Gastrocnemius medialis (tissue), 4 donors: ENCODE results near the gene XPNPEP3. TPM values are rescaled to one million over a fixed set of nuclear protein-coding genes. Genes with fewer than 3 reads are reported as not detected.
"Not testable (repeated sequence)": the region's sequence is repeated elsewhere in the genome, so short reads cannot be mapped to it uniquely, and the experiment has no call there.

Source experiments
- ATAC-seq, 2 donors: fragments of 150-250 bp; one replicate each; pipeline ENCODE4 v1.9.1; 2016
- DNase-seq, 2 donors: peaks; one replicate each; pipeline ENCODE4 v3.0.0-alpha.2; 2019
- H3K27ac ChIP-seq, 4 donors: fragments of 200-600 bp; sonication (generic); 1 replicate in 1 of 4; 2 replicates in 3 of 4; pipeline ENCODE4 v1.5.1; 2016 to 2018; ENCODE audit warnings: mild to moderate bottlenecking in 2 of 4, moderate library complexity in 1 of 4
- H3K27me3 ChIP-seq, 3 donors: fragments of 200-600 bp; sonication (generic) in 2 of 3; 1 replicate in 1 of 3; 2 replicates in 2 of 3; pipeline versions ENCODE4 v1.5.1 to v1.6.0; 2016 to 2019; ENCODE audit warnings: mild to moderate bottlenecking in 1 of 3, moderate library complexity in 1 of 3
- H3K36me3 ChIP-seq, 2 donors: fragments of 200-600 bp; sonication (generic) in 1 of 2; one replicate each; pipeline ENCODE4 v1.5.1; 2017 to 2018
- H3K4me1 ChIP-seq, 2 donors: fragments of 200-600 bp; sonication (generic) in 1 of 2; one replicate each; pipeline ENCODE4 v1.5.1; 2016 to 2017; ENCODE audit warnings: mild to moderate bottlenecking in 2 of 2
- H3K4me3 ChIP-seq, 4 donors: fragments of 200-600 bp; sonication (generic) in 3 of 4; 1 replicate in 1 of 4; 2 replicates in 3 of 4; pipeline ENCODE4 v1.5.1; 2016 to 2019; ENCODE audit warnings: mild to moderate bottlenecking in 2 of 4
- H3K9me3 ChIP-seq, 3 donors: fragments of 200-600 bp; sonication (generic) in 2 of 3; 1 replicate in 1 of 3; 2 replicates in 2 of 3; pipeline ENCODE4 v1.5.1; 2016 to 2019
- POLR2A ChIP-seq, 2 donors: fragments of 450-650 bp; IDR thresholded peaks; one replicate each; pipeline ENCODE4 v1.6.1; 2017; ENCODE audit warnings: antibody characterized with exemption in 2 of 2, mild to moderate bottlenecking in 2 of 2, moderate library complexity in 2 of 2
- in situ Hi-C, 4 donors: fragments of 200-750 bp; cut with MboI; loops; one replicate each; pipeline versions ENCODE4 v1.15.0 to v1.8.0; 2017; ENCODE audit warnings: low sequenced_read_pairs in 4 of 4
- intact Hi-C: fragments of 100-400 bp; cut with DNase I; formaldehyde crosslinking; loops from one replicate; pipeline ENCODE4 v1.15.1; 2023; ENCODE audit warnings: low total_unique reads
- total RNA-seq, 4 donors: library from RNA; depleted of rRNA; stranded (reverse); fragments of >200 nt; gene quantifications; one replicate each; pipeline versions ENCODE4 v1.1.0 to v1.2.3, GENCODE V29; 2016
- TF ChIP-seq, protein P1 (sequence below), 5 experiments: fragments of 450-650 bp in 3 of 5; fragments of 200-600 bp in 2 of 5; sonication (generic) in 2 of 5; IDR thresholded peaks in 4 of 5; conservative IDR thresholded peaks in 1 of 5; 1 replicate in 4 of 5; 2 replicates in 1 of 5; pipeline ENCODE4 v1.5.1; 2016 to 2019; ENCODE audit warnings: antibody characterized with exemption in 5 of 5, mild to moderate bottlenecking in 3 of 5, moderate library complexity in 3 of 5

The XPNPEP3 gene
- total RNA-seq, 4 donors from 2014 or later: 3.6 to 12.4 (median 7.4) TPM

DNA sequence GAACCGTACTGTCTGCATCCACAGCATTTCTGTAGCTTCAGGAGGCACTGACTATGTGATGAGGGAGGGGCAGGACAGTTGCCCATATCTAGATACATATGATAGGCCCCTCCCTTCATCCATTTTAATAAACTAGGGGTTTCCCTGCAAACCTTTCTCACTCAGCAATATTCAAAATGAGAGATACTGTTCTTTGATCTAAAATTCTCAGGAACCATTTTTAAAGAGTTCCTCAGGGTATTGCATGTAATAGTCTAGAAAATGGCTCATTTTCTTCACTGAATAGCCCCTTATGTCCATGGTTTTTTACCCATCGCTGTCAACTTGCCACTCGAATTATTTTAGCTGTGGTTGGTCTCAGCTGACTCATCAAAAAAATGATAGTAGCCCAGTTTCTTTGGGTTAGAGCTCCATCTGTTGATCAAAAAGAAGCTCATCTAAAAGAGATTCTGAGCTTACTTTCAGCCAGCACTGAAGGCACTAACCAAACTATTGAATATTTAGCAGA is 42.0 kb downstream of the XPNPEP3 start:
- ATAC-seq (peak in 1 of 2 donors; percentile 64), DNase-seq (no peak)
- intact Hi-C loops: no loop called here
- Histone ChIP-seq H3K27me3 (no peaks in the 10 kb centered on the region), H3K27ac (no peak overlapping the region), H3K4me1 (no peaks in the 10 kb centered on the region), H3K36me3 (no peaks in the 10 kb centered on the region), H3K9me3 (no peaks in the 10 kb centered on the region), H3K4me3 (no peak overlapping the region)
- no peak for TF ChIP-seq POLR2A (IDR thresholded peaks at IDR 0.05)
- TF ChIP-seq, protein P1, sequence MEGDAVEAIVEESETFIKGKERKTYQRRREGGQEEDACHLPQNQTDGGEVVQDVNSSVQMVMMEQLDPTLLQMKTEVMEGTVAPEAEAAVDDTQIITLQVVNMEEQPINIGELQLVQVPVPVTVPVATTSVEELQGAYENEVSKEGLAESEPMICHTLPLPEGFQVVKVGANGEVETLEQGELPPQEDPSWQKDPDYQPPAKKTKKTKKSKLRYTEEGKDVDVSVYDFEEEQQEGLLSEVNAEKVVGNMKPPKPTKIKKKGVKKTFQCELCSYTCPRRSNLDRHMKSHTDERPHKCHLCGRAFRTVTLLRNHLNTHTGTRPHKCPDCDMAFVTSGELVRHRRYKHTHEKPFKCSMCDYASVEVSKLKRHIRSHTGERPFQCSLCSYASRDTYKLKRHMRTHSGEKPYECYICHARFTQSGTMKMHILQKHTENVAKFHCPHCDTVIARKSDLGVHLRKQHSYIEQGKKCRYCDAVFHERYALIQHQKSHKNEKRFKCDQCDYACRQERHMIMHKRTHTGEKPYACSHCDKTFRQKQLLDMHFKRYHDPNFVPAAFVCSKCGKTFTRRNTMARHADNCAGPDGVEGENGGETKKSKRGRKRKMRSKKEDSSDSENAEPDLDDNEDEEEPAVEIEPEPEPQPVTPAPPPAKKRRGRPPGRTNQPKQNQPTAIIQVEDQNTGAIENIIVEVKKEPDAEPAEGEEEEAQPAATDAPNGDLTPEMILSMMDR (IDR thresholded peaks at IDR 0.05 in 4 of 5, conservative IDR thresholded peaks at IDR 0.05 in 1 of 5): peak in 2 of 5 experiments; percentile 9 to 35
- in situ Hi-C loops: no loop called here

DNA sequence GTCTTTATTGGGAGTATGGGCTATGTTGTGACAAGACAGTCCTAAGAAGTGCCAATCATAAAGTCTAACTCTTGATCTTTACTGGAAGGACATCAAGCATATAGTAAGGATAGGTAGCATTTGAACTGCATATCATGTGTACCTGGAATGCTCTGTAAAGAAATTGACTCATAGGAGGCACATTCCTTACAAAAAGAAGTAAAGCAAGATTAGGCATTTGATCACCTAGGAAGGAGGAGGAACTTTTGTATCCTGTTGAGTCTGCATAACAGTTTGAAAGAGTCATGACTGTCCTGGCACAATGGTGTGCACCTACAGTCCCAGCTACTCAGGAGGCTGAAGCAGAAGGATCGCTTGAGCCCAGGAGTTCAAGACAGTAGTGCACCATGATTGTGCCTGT is 47.2 kb downstream of the XPNPEP3 start:
- no peaks in the 10 kb centered on the region for H3K4me1 ChIP-seq
- intact Hi-C loops (no loop called here), in situ Hi-C loops (no loop called here)
- ATAC-seq: no peak
- peaks cover 0 to 23% of the 10 kb centered on the region in 2 donors for H3K36me3 ChIP-seq
- H3K27me3 ChIP-seq: no peaks in the 10 kb centered on the region
- H3K4me3 ChIP-seq: no peak overlapping the region
- DNase-seq: no peak
- no peaks in the 10 kb centered on the region for H3K9me3 ChIP-seq
- H3K27ac ChIP-seq: no peak overlapping the region
- TF ChIP-seq, protein P1 (IDR thresholded peaks at IDR 0.05 in 4 of 5, conservative IDR thresholded peaks at IDR 0.05 in 1 of 5): no peak
- no peak for TF ChIP-seq POLR2A (IDR thresholded peaks at IDR 0.05)

DNA sequence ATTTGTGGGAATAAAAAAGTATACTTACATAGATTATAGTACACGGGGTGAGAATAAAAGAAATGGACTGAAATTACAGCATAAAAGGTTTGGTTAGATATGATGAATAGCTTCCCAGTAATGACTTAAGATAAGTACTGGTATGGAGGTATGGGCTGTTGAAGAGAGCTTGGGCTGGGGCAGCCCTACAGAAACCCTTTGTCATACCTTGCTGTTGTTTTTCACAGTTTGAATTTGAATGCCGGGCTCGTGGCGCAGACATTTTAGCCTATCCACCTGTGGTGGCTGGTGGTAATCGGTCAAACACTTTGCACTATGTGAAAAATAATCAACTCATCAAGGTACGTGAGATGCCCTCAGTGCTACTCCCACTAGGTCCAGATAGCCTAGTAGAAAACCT is 51.9 kb downstream of the XPNPEP3 start:
- TF ChIP-seq, protein P1 (IDR thresholded peaks at IDR 0.05 in 4 of 5, conservative IDR thresholded peaks at IDR 0.05 in 1 of 5): no peak
- no peak for TF ChIP-seq POLR2A (IDR thresholded peaks at IDR 0.05)
- DNase-seq (no peak), ATAC-seq (no peak)
- no peak overlapping the region for H3K4me3 ChIP-seq
- in situ Hi-C loops: no loop called here
- intact Hi-C loops: no loop called here
- H3K36me3 ChIP-seq: peaks cover 0 to 63% of the 10 kb centered on the region in 2 donors
- no peak overlapping the region for H3K27ac ChIP-seq
- no peaks in the 10 kb centered on the region for H3K9me3 ChIP-seq
- H3K27me3 ChIP-seq: no peaks in the 10 kb centered on the region
- H3K4me1 ChIP-seq: no peaks in the 10 kb centered on the region

DNA sequence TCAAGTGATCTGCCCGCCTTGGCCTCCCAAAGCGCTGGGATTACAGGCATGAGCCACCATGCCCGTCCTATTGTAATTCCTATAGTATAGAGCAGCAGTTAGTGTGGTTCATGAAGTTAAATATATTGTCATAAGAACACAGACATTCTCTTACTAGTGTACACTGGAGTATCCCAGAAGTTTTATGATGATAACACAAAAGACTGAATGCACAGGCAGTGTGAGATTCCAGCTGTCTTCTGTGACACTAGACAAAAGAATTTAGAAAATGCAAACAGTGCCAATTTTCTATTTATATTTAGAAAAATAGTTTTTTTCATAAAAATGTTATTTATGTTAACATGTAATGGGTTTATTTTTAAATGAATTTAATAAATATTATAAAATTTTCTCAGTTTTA is 54.8 kb downstream of the XPNPEP3 start:
- H3K36me3 ChIP-seq: peaks cover 0 to 81% of the 10 kb centered on the region in 2 donors
- in situ Hi-C loops: no loop called here

DNA sequence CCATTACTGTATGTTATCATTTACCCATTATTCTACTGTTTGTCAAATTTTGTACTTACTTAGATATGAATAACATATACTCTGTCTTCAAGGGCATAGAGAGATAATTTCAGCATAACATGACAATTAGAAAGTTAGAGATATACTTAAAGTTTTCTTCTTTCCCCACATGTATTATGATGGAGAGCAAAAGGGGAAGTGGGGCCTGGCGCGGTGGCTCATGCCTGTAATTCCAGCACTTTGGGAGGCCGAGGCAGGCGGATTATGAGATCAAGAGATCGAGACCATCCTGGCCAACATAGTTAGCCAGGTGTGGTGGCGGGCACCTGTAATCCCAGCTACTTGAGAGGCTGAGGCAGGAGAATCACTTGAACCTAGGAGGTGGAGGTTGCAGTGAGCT is 56.0 kb downstream of the XPNPEP3 start:
- H3K9me3 ChIP-seq, DNase-seq, ATAC-seq, H3K4me1 ChIP-seq, H3K27ac ChIP-seq, H3K4me3 ChIP-seq, in situ Hi-C loops, H3K27me3 ChIP-seq, intact Hi-C loops: not testable (repeated sequence)
- H3K36me3 ChIP-seq: peaks cover 0 to 84% of the 10 kb centered on the region in 2 donors

More for the DNA sequence above, 54.8 kb downstream of the XPNPEP3 start:
- H3K4me1 ChIP-seq: no peaks in the 10 kb centered on the region
- no peaks in the 10 kb centered on the region for H3K9me3 ChIP-seq
- H3K27me3 ChIP-seq: no peaks in the 10 kb centered on the region
- TF ChIP-seq POLR2A (IDR thresholded peaks at IDR 0.05): no peak
- TF ChIP-seq, protein P1 (IDR thresholded peaks at IDR 0.05 in 4 of 5, conservative IDR thresholded peaks at IDR 0.05 in 1 of 5): no peak
- H3K4me3 ChIP-seq: no peak overlapping the region
- no peak for ATAC-seq
- H3K27ac ChIP-seq: no peak overlapping the region
- DNase-seq: no peak
- intact Hi-C loops: no loop called here
